ENCODE measurements around the gene GALE.
"Not testable (repeated sequence)": the region's sequence is repeated elsewhere in the genome, so short reads cannot be mapped to it uniquely, and the experiment has no call there.

GALE gene

GRCh38 chr1:23809751-23810171, 9.2 kb upstream of the GALE start:
- DNase-seq (ENCODE audit: low read depth in 2 of 2), result peak in 1 of 2 donors; percentile 56

GRCh38 chr1:23807453-23807852, 6.9 kb upstream of the GALE start:
- no peak for DNase-seq (ENCODE audit: low read depth in 2 of 2)

- no peak for DNase-seq (ENCODE audit: low read depth in 2 of 2)
Observed at GRCh38 chr1:23806280-23806679, 5.7 kb upstream of the GALE start.

GRCh38 chr1:23805025-23805424, 4.5 kb upstream of the GALE start:
- DNase-seq (ENCODE audit: low read depth in 2 of 2), result no peak

GRCh38 chr1:23804183-23804835, 3.8 kb upstream of the GALE start:
- DNase-seq (ENCODE audit: low read depth in 2 of 2), result no peak

GRCh38 chr1:23803674-23804073, 3.1 kb upstream of the GALE start:
- no peak for DNase-seq (ENCODE audit: low read depth in 2 of 2)

GRCh38 chr1:23802809-23803342, 2.3 kb upstream of the GALE start:
- not testable (repeated sequence) for DNase-seq (ENCODE audit: low read depth in 2 of 2)

GRCh38 chr1:23801876-23802275, 1.3 kb upstream of the GALE start:
- no peak for DNase-seq (ENCODE audit: low read depth in 2 of 2)

GRCh38 chr1:23801338-23801748, 789 bp upstream of the GALE start:
- DNase-seq (ENCODE audit: low read depth in 2 of 2), result no peak

GRCh38 chr1:23799570-23800399, 769 bp downstream of the GALE start:
- no peak for DNase-seq (ENCODE audit: low read depth in 2 of 2)

- no peak for DNase-seq (ENCODE audit: low read depth in 2 of 2)
Observed at GRCh38 chr1:23799255-23799569, 1.3 kb downstream of the GALE start.

GRCh38 chr1:23798662-23799142, 1.9 kb downstream of the GALE start:
- no peak for DNase-seq (ENCODE audit: low read depth in 2 of 2)

- no peak for DNase-seq (ENCODE audit: low read depth in 2 of 2)
Observed at GRCh38 chr1:23797478-23798448, 2.8 kb downstream of the GALE start.

GRCh38 chr1:23796466-23797271, 3.9 kb downstream of the GALE start:
- DNase-seq (ENCODE audit: low read depth in 2 of 2), result no peak

- DNase-seq (ENCODE audit: low read depth in 2 of 2), result no peak
Observed at GRCh38 chr1:23795676-23796465, 4.7 kb downstream of the GALE start.

GRCh38 chr1:23794732-23795182, 5.8 kb downstream of the GALE start:
- not testable (repeated sequence) for DNase-seq (ENCODE audit: low read depth in 2 of 2)

GRCh38 chr1:23793861-23794731, 6.5 kb downstream of the GALE start:
- DNase-seq (ENCODE audit: low read depth in 2 of 2), result no peak

- DNase-seq (ENCODE audit: low read depth in 2 of 2), result no peak
Observed at GRCh38 chr1:23793018-23793781, 7.4 kb downstream of the GALE start.
